A673 (cell line): ENCODE measurements around the gene OR5AN1.
"Not testable (repeated sequence)": the region's sequence is repeated elsewhere in the genome, so short reads cannot be mapped to it uniquely, and the experiment has no call there.

ENCODE experiments used
- EZH2 ChIP-seq: fragments of 200-600 bp; sonication (generic); IDR thresholded peaks from 2 replicates; pipeline ENCODE4 v1.6.1; 2017; ENCODE audit warnings: borderline replicate concordance, low read depth, mild to moderate bottlenecking, mixed read lengths, antibody characterized with exemption, low read length; ENCODE audit not compliant: poor library complexity, severe bottlenecking
- TF ChIP-seq, protein P1 (sequence below): fragments of 300-800, 200-600 bp; sonication (generic); conservative IDR thresholded peaks from 2 replicates; pipeline ENCODE4 v1.5.1; 2017; ENCODE audit warnings: low read depth, mild to moderate bottlenecking, antibody characterized with exemption, low read length, moderate library complexity, mixed read lengths

GRCh38 chr11:59372324-59372723 is 13.6 kb downstream of the OR5AN1 start:
- not testable (repeated sequence) for TF ChIP-seq EZH2
- TF ChIP-seq, protein P1, sequence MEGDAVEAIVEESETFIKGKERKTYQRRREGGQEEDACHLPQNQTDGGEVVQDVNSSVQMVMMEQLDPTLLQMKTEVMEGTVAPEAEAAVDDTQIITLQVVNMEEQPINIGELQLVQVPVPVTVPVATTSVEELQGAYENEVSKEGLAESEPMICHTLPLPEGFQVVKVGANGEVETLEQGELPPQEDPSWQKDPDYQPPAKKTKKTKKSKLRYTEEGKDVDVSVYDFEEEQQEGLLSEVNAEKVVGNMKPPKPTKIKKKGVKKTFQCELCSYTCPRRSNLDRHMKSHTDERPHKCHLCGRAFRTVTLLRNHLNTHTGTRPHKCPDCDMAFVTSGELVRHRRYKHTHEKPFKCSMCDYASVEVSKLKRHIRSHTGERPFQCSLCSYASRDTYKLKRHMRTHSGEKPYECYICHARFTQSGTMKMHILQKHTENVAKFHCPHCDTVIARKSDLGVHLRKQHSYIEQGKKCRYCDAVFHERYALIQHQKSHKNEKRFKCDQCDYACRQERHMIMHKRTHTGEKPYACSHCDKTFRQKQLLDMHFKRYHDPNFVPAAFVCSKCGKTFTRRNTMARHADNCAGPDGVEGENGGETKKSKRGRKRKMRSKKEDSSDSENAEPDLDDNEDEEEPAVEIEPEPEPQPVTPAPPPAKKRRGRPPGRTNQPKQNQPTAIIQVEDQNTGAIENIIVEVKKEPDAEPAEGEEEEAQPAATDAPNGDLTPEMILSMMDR = not testable (repeated sequence)
